B cell (primary cell): ENCODE results near the gene CDA.

ENCODE experiments used
- EZH2 ChIP-seq: IDR thresholded peaks from 2 replicates; pipeline ENCODE4 v1.6.1; 2012; ENCODE audit warnings: borderline replicate concordance, low read depth, mild to moderate bottlenecking, moderate library complexity, low read length; ENCODE audit not compliant: insufficient read depth, poor library complexity, severe bottlenecking
- TF ChIP-seq, protein P1 (sequence below): fragments of 200-600 bp; IDR thresholded peaks from one replicate; pipeline ENCODE4 v1.8.0; 2022; ENCODE audit warnings: antibody characterized with exemption, mild to moderate bottlenecking

- TF ChIP-seq, protein P1, sequence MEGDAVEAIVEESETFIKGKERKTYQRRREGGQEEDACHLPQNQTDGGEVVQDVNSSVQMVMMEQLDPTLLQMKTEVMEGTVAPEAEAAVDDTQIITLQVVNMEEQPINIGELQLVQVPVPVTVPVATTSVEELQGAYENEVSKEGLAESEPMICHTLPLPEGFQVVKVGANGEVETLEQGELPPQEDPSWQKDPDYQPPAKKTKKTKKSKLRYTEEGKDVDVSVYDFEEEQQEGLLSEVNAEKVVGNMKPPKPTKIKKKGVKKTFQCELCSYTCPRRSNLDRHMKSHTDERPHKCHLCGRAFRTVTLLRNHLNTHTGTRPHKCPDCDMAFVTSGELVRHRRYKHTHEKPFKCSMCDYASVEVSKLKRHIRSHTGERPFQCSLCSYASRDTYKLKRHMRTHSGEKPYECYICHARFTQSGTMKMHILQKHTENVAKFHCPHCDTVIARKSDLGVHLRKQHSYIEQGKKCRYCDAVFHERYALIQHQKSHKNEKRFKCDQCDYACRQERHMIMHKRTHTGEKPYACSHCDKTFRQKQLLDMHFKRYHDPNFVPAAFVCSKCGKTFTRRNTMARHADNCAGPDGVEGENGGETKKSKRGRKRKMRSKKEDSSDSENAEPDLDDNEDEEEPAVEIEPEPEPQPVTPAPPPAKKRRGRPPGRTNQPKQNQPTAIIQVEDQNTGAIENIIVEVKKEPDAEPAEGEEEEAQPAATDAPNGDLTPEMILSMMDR = no peak
- no peak for TF ChIP-seq EZH2
These were observed 48.6 kb upstream of the CDA start for GRCh38 chr1:20540281-20540680.
